SIG-M5 treated with dmso at 0.1 percent for 504 hours (cell line): Measurements from ENCODE around the gene AGAP1.

ENCODE experiments used
- DNase-seq: peaks from one replicate; lab custom pipeline; 2025; ENCODE audit not compliant: unreplicated experiment; lab: John Stamatoyannopoulos, UW

The AGAP1 gene

DNA sequence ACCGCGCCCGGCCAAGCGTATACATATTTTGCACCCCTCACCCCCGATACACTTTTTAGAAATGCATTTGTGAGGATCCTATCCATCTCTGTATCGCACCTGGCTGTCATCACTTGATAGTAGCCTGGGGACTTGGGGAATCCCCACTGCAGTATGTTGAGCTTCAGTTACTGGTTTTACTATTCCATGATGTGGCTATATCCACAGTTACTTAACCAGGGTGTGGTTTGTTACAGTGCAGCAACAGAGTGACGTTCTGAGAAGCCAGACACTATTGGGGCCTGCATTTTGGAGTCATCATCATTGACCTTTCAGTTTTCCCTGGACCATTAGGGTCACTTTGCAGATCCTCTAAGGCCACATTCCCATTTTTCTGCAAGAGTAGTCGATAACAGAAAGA lies 212.7 kb downstream of the AGAP1 start:
- no peak for DNase-seq

DNA sequence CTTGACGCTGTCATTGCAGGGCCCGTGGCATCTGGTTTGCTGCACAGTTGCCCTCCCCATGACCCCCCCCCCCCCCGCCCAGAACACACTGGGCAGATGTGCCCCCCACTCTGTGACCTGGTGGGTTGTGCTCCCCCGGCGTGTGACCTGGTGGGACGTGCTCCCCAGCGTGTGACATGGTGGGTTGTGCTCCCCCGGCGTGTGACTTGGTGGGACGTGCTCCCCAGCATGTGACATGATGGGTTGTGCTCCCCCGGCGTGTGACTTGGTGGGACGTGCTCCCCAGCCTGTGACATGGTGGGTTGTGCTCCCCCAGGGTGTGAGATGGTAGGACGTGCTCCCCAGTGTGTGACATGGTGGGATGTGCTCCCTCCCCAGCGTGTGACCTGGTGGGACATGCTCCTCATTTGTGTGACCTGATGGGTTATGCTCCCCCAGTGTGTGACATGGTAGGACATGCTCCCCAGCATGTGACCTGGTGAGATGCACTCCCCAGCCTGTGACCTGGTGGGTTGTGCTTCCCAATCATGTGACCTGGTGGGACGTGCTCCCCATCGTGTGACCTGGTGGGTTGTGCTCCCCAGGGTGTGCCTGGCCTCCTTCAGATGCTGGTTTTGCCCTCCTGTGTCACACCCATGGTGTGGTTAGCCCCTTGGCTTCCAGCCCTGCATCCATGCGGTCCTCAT lies 213.7 kb downstream of the AGAP1 start:
- DNase-seq: no peak

DNA sequence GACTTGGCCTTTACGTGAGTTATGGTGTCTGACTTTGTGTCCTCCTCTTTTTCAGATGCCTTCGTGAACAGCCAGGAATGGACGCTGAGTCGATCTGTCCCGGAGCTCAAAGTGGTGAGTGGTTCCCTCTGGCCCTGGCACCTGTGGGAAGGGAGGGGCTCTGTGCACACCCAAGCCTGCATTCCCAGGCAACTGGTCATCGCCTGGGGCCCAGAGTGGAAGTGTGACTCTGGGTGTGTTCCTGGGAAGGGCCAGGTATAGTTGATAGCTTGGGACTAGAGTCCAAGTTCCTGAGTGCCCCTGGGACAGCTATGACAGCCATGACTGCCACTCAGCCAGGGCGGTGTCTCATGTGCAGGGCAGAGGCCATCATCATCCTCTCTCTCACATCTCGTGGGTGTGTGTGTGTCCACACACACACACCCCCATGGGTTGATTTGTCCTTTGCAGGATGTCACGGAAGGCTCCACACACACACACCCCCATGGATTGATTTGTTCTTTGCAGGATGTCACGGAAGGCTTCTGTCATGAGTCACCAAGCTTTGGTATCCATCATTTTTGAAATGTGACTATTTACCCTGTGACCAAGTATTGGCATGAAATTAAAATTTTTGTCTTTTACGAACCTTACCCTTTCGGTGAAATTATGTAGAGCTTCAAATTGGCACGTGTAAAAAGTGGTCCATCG lies 215.4 kb downstream of the AGAP1 start:
- DNase-seq: no peak

DNA sequence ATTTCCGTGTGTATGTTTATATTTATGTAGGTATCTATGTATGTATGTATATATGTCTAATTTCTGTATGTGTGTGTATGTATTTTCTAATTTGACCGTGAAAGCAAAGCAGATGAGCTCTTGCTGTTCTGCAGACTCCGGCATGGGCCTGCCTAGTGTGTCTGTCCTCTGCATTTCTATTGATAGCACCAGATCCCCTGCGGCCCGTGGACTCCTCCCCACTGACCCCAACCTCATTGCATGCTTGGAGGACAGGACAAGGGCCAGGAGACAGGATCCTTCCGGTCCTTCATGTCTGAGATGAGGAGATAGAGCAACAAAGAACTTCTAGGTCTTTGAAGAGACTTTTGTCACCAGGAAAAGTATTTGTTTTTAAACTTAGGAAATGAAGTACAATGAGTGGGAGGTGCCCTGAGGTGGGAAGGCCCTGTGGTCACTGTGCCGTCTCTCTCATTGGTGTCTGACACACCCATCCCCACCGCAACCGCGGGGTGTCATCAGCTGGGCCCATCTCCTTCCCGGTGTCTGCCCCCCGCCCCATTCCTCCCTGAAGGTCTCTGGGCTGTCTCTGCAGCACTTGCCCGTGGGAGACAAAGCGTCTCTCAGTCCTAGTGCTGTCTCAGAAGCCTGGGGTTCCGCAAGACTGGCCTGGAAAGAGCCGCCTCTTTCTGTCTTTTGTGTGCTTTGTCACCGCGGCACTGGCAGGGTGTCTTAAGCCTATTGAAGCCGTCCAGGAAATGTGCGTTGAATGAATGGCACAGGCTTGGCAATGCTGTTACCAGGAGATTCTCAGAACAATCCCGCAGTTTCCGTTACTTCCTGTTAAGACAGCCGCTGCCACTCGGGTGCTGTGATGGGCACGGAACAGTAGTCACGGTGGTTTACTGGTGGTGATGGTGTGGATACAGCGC lies 216.4 kb downstream of the AGAP1 start:
- DNase-seq: no peak

DNA sequence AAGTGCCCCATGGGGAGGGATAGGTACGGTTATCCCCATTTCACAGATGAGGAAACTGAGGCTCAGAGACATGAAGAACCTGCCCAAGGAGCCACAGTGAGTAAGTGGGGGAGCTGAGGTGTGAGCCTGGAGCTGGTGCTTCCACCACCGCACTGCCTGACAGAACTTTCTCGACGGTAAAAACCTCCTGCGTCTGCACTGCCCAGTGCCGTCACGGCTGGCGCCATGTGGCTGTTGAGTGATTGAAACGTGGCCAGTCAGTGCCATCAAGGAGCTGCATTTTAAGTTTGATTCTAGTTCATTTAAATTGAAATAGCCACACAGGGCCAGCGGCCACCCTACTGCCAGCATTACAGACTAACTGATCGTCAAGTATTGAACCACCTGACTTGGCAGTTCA lies 217.1 kb downstream of the AGAP1 start:
- no peak for DNase-seq

DNA sequence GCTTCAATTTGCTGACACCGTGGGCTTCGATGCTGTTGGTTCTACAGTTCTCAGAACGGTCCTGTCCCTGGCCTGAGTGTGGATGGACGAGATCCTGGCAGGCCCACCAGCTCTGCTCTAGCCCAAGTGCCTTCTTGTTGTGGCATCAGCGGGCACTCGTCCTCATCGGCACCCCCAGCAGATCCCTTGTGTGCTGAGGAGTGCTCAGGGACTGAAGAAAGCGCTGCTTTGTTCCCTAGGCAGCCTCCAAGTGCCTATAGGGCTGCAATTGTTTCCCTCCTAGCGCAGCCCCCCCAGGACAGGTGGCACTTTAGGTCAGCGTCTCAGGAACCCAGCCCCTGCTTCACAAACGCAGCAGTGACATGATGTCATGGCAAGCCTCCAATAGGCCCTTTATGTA lies 217.7 kb downstream of the AGAP1 start:
- no peak for DNase-seq

DNA sequence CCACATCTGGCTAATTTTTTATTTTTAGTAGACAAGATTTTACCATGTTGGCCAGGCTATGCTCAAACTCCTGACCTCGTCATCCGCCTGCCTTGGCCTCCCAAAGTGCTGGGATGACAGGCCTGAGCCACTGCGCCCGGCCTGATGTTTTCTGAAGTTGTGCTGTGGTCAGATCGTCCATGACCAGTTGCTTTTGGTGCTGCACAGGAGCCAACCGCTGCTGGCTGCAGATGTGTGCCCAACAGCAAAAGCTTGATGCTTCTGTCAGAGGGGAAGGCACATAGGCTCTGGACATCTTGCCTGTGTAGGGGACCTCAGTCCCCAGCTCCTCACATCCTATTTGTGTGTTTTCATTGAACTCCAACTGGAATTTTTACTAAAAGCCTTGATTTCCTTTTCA lies 218.3 kb downstream of the AGAP1 start:
- DNase-seq: no peak

DNA sequence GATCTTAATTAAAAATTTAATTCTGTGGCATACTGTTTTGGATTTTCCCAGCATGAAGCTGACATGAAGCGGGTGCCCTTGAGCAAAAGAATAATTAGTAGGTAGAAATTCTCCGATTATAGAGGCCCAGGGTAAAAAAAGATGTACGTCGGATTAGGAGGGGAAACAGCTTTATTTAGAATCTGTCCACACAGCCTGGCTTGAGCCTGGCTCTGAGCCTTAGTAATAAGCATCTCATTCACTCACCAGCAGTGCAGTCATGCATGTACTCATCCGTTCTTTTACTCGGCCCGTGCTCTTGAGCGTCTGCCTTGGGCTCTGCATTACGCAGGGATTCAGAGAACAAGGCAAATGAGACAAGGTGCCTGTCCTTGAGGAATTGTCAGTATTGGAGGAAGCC lies 219.3 kb downstream of the AGAP1 start:
- no peak for DNase-seq

DNA sequence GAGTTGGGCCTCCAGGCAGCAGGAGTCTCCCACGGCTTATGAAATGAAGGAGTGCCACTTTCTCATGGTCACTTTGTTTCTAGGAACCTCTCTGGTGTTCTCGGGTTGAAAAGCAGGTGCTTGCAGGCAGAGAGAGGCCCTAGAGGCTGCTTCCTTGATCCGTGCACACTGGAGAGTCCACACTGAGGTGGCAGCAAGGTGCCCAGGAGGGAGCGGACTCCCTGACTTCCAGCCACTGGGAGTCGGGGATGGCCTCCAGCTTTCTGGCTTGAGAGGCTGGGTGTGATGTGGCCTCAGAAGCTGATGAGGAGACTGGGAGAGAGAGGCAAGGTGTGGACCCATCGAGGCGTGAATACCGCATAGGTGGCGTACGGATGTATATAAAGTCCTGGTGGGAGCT lies 221.8 kb downstream of the AGAP1 start:
- DNase-seq: no peak

DNA sequence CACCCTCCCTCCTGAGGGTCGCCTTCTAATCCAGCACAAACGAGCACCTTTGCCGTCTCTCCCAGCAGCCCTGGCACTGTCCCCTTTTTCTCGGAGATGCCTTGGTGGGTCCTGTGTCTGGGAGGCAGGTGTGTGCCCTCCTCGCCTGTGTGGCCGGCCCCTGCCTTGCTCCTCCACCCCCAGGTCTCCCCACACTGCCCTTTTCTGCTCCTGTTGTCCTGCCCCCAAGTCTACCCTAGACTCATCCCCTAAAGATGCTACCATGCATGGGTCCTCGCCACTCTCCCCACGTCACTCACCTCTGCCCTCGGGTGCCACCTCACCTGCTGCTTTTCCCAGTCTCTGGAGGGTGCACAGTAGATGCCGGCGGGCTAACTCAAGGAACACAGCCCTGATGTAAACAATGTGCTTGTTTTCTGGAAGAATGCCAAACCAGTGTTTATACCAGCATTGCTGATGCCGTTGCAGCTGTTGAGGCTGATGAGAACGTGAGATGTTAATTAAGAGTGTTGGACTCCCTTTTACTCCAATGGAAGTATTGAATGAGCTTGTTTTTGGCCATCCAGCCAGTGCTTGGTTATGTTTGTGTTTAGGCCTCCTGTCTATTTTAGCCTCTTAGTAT lies 223.1 kb downstream of the AGAP1 start:
- DNase-seq: no peak

DNA sequence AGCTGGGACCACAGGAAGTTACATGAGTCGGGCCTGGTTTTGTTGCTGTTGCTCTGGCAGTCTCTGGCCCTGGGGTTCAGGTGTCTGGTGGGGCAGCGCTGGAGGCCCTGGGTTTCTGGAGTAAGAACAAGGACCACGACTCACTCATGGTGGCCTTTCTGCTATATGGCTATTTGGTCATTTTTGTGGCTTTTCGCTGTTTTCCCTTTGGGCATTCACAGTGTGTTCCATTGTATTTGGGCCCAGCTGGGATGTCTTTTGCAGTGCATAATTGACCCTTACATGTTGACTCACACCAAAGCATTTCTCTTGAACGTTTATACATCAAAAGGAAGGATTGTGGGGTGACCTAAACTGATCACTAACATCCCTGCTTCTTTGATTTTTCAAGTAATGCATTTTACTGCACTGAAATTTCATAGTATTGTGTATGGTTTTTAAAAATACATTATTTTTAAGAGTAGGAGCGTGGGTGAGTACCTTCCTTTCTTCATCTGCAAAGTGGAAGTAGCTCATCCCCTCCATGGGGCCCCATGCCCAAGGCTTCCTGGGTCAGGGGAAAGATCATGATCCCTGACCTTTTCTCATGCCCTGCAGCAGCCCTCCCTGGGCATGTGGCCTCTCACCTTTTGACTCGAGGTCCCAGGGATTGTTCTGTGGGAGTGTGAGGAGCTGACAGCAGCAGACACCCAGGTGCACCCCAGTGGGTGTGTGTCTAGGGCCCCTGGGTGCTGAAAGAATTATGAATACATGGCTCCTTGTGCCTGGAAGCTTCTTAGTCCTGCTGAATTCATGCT lies 225.5 kb downstream of the AGAP1 start:
- no peak for DNase-seq

DNA sequence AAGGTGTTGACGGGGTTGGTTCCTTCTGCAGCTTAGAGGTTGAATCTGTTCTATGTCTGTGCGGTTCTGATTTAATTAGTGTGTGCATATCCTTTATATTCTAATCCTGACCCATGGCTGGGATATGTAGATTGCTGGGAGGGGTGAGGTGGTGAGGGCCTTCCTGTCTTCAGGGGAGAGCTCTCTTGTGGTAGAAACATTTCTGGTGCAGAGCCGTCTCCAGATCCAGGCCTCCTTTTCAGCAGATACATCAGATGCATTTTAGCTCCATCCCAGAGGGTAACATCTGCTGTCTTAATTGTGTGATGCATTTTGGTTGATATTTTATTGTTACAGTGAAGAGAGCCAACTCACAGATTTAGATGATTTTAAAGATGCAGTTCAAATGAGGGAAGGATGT lies 227.8 kb downstream of the AGAP1 start:
- no peak for DNase-seq

DNA sequence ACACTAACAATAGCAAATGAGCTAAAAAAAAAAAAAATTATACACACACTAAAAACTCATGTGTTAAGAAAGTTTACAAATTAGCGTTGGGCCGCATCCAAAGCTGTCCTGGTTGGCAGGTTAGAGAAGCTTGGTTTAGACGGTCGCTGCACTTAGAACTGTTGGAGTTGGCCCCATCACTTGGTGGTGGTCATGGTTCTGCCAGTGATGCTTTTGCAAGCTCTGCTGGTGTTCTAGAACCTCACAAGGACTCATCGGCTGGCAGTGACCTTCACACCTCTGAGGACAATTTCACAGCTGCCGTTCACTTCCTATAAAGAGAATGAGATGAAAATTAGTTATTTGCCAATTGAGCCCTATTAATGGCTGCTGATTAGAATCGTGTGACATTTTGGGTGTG lies 229.0 kb downstream of the AGAP1 start:
- no peak for DNase-seq

DNA sequence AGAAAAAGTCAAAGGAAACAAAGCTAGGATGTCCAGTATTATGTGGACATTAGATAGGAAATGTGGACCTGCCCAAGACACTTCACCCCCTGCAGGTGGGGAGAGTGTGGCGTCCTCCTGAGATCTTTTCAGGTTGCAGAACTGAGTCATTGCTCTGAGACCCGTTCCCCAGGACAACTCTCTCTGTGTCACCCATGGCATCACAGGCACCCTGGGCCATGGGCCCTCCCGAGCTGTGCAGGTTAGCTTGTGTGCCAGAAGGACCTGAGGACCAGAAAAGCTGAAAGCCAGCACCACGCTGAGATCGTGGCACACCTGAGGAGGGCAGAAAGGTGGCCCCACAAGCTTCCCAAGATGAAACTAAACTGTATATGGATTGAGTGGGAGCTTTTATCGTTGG lies 229.5 kb downstream of the AGAP1 start:
- DNase-seq: no peak

DNA sequence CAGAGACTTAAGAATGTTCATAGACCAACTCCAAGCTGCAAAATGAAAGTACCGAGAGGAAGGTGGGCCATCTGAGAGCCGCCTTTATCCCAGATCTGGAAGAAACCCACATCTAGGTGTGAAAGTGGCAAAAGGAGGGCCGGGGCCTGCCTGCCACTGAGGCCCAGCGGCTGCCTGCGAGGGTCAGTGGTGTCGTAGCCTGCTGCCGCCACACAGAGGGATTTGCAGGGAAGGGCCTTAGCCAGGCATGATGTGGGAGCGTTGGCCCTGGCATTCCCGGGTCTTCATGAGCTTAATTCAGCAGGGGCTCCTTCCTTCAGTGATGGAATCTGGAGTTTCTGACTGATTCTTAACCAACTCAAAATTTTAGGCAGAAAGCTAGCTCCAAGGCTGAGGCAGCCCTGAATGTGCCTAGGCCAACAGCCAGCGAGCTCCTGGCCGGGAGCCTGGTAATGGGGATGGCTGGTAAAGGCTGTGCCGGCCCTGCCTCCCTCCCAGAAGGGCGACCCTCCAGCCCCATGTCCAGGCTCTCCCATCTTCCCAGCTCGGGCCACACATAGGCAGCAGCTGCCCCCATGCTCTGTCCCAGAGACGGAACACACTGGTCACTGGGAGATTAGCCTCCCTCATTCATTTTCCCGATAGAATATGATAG lies 230.1 kb downstream of the AGAP1 start:
- no peak for DNase-seq

DNA sequence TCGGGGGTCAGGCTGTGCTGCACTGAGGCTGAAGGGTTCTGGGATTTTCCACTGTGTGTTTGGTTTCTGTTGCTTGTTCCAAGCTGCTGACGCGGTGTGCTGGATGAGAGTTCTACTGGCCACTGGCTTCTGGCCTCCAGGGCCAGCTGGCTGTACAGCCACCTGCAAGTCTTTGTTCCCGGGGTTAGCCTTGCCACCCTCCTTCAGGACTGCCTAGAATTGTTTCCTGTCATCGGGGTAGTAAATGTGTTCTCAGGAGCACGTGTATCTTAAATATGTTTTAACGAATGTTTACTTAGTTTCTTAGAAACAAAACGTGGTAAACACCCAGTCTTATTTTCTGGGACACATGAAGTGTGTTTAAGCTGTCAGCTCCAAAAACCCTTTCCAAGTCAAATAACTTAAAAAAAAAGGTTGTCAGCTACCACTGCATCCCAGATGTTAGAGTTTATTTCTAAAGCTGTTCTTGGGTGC lies 231.2 kb downstream of the AGAP1 start:
- DNase-seq: no peak

DNA sequence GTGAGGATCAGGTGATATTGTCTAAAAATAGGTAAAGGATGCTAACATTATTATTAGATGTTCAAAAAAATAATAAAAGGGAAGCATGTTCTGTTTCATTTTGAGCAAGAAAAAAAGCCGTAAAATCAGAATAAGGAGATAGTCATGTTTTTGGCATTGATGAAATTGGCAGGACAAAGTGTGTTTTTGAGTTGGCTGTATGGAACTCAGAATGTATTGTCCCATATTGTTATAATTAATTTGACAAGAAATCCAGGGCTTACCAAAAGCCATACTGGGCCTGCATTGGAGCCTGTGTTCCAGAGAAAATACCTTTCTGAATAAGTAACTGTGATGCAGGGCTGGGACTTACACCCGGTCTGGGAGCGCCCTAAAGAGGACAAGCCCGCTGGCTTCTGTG lies 232.0 kb downstream of the AGAP1 start:
- DNase-seq: no peak

DNA sequence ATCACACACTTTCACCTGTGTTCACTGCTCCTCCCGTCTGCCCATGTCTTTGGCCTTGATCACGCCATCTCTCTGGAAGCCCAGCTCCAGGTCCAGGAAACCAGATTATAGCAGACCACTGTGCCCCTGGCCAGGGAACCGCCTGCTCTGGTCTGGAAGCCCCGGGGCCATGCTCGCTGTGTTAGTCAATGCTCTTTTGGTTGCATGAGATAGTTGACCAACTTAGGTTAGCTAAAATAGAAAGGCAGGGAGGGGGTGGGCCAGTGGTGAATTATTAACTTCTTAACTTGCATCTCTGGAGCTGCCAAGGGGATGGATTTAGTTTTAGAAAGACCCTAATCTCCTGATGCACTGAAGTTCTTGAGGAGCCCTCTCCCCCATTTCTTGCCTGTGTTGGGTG lies 232.7 kb downstream of the AGAP1 start:
- DNase-seq: no peak

DNA sequence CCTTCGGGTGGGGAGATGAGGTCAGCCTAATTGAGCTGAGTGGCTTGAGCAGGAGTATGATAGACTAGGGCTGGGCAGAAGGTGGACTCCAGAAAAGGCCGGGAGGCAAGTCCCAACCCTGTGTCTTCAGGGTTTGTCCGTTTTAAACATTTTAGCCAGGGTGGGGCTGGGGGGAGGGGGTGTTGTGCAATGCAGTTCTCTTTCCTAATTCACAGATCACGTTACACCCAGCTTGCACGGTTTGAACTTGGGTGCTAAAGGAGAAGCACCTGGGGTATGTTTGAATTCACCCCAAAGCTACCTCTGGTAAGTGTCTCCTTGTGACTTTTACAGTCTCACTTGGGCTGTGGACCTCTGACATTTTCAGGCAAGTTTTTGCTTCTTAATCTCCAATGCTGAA lies 233.3 kb downstream of the AGAP1 start:
- DNase-seq: peak; percentile 20
